ENCODE results near the gene C13orf42. TPM values are rescaled to one million over a fixed set of nuclear protein-coding genes. Genes with fewer than 3 reads are reported as not detected.

Gene C13orf42
- polyA plus RNA-seq, 3 donors = not detected

DNA sequence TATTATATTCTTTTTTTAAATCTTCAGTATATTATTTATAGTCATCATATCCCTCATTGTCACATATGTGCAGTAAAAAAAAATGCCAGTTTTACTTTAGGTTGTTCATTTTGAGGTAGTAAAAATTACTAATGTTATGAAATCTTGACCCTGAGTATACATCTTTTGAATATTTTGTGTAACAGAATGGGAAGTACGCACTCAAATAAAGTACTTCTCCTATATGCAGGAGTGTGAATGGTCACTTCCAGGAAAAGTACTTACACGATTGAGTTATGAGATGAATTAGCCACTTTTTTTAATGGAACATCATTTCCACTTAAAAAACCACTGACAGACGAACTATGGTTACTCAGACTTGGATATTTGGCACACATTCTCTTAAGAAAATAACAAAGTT lies 58.5 kb downstream of the C13orf42 start:
- no peak overlapping the region for H2AFZ ChIP-seq (ENCODE audit: insufficient read depth, low read depth, low read length, poor library complexity, severe bottlenecking)
- no peak overlapping the region for H3K4me3 Mint-ChIP-seq
- no peaks in the 10 kb centered on the region for H3K36me3 Mint-ChIP-seq
- H3K36me3 ChIP-seq (replicated peaks in 1 of 2; ENCODE audit: control insufficient read depth in 1 of 2, insufficient read depth in 2 of 2, low read length in 2 of 2) = no peaks in the 10 kb centered on the region
- TF ChIP-seq, protein P1, sequence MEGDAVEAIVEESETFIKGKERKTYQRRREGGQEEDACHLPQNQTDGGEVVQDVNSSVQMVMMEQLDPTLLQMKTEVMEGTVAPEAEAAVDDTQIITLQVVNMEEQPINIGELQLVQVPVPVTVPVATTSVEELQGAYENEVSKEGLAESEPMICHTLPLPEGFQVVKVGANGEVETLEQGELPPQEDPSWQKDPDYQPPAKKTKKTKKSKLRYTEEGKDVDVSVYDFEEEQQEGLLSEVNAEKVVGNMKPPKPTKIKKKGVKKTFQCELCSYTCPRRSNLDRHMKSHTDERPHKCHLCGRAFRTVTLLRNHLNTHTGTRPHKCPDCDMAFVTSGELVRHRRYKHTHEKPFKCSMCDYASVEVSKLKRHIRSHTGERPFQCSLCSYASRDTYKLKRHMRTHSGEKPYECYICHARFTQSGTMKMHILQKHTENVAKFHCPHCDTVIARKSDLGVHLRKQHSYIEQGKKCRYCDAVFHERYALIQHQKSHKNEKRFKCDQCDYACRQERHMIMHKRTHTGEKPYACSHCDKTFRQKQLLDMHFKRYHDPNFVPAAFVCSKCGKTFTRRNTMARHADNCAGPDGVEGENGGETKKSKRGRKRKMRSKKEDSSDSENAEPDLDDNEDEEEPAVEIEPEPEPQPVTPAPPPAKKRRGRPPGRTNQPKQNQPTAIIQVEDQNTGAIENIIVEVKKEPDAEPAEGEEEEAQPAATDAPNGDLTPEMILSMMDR (IDR thresholded peaks at IDR 0.05) = no peak
- no peaks in the 10 kb centered on the region for H3K27me3 ChIP-seq (ENCODE audit: control insufficient read depth in 2 of 2, insufficient read depth in 2 of 2, low read length in 2 of 2)
- peaks cover 4% of the 10 kb centered on the region for H3K4me1 Mint-ChIP-seq
- WGBS (ENCODE audit: insufficient coverage) = no CpG with 5 or more reads among the region's 3 CpGs
- no peaks in the 10 kb centered on the region for H3K9me3 ChIP-seq (replicated peaks in 1 of 2; ENCODE audit: control insufficient read depth in 1 of 2, insufficient read depth in 1 of 2, low read length in 2 of 2)
- no peaks in the 10 kb centered on the region for H4K20me1 ChIP-seq (ENCODE audit: insufficient read depth, low read length)
- H3K27ac ChIP-seq (ENCODE audit: low read depth in 1 of 2, low read length in 2 of 2) = no peak overlapping the region
- H3K9me3 Mint-ChIP-seq = no peaks in the 10 kb centered on the region
- intact Hi-C loops (cut with micrococcal nuclease) = no loop called here
- no peak overlapping the region for H3K4me2 ChIP-seq (replicated peaks; ENCODE audit: extremely low read depth, low read length, poor library complexity, severe bottlenecking)
- H3K27me3 Mint-ChIP-seq (ENCODE audit: low read depth in 3 of 3) = peaks cover 0 to 8% (median 2%) of the 10 kb centered on the region in 3 donors
- no peaks in the 10 kb centered on the region for H3K79me2 ChIP-seq (ENCODE audit: insufficient read depth, low read length)
- no peak overlapping the region for H3K27ac Mint-ChIP-seq
- H3K4me1 ChIP-seq (ENCODE audit: control insufficient read depth in 1 of 2, insufficient read depth in 2 of 2, low read length in 2 of 2) = no peaks in the 10 kb centered on the region
- DNase-seq = no peak
- H3K4me3 ChIP-seq (replicated peaks in 1 of 3; ENCODE audit: low read depth in 2 of 3, low read length in 3 of 3) = no peak overlapping the region
- H3K9ac ChIP-seq (ENCODE audit: insufficient read depth, low read length, poor library complexity, severe bottlenecking) = no peak overlapping the region

DNA sequence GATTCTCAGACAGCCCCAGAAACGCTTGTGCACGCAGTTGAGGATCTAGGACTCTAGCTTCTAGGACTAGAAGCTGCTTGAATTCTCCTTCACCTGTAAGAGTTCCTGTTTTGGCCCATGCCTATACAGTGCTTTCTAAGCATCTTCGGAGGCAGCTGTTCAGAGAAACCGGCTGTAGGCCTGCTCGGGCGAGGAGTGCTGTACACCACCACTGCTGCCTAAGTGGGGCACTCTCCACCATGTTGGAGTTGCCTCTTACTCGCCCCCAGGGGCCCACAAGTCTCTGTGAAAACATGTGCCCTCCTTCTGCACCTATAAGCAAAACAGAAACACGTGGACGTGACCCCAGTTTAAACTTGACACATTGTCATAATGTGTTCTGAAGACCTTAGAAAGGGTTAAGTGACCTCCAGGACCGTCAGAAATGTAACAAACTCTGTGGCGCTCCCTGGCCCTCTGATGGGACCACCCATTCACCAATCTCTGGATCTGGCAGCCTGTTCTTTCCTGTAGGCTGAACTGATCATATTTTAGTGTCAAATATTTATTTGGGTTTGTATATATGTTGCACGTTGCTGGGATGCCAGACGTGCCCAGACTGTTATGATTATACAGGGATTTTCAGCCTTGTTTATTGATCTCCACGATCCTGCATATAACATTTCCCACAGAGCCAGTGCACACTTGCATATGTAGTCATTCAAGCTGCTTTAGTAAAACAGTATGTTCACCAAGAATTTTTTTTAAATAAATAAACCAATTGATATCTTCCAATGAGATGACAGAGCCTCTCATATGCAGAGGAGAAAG lies 60.8 kb downstream of the C13orf42 start:
- Mint-ChIP-seq H3K9me3 (no peaks in the 10 kb centered on the region), H3K4me3 (no peak overlapping the region), H3K4me1 (peaks cover 8% of the 10 kb centered on the region), H3K36me3 (no peaks in the 10 kb centered on the region), H3K27ac (no peak overlapping the region), H3K27me3 (ENCODE audit: low read depth in 3 of 3) (peaks cover 0 to 6% (median 2%) of the 10 kb centered on the region in 3 donors)
- no peak overlapping the region for H3K27ac ChIP-seq (ENCODE audit: low read depth in 1 of 2, low read length in 2 of 2)
- H3K36me3 ChIP-seq (replicated peaks in 1 of 2; ENCODE audit: control insufficient read depth in 1 of 2, insufficient read depth in 2 of 2, low read length in 2 of 2) = no peaks in the 10 kb centered on the region
- no peaks in the 10 kb centered on the region for H3K27me3 ChIP-seq (ENCODE audit: control insufficient read depth in 2 of 2, insufficient read depth in 2 of 2, low read length in 2 of 2)
- intact Hi-C loops (cut with micrococcal nuclease) = no loop called here
- no peak overlapping the region for H3K9ac ChIP-seq (ENCODE audit: insufficient read depth, low read length, poor library complexity, severe bottlenecking)
- TF ChIP-seq, protein P1 (IDR thresholded peaks at IDR 0.05) = no peak
- H3K79me2 ChIP-seq (ENCODE audit: insufficient read depth, low read length) = no peaks in the 10 kb centered on the region
- H3K4me2 ChIP-seq (replicated peaks; ENCODE audit: extremely low read depth, low read length, poor library complexity, severe bottlenecking) = no peak overlapping the region
- no peak overlapping the region for H3K4me3 ChIP-seq (replicated peaks in 1 of 3; ENCODE audit: low read depth in 2 of 3, low read length in 3 of 3)
- peaks cover 4% of the 10 kb centered on the region in 2 donors for H3K4me1 ChIP-seq (ENCODE audit: control insufficient read depth in 1 of 2, insufficient read depth in 2 of 2, low read length in 2 of 2)
- no peaks in the 10 kb centered on the region for H4K20me1 ChIP-seq (ENCODE audit: insufficient read depth, low read length)
- H3K9me3 ChIP-seq (replicated peaks in 1 of 2; ENCODE audit: control insufficient read depth in 1 of 2, insufficient read depth in 1 of 2, low read length in 2 of 2) = no peaks in the 10 kb centered on the region
- WGBS (ENCODE audit: insufficient coverage) = 71% methylated on average over 7 of the region's 14 CpGs
- no peak for DNase-seq
- no peak overlapping the region for H2AFZ ChIP-seq (ENCODE audit: insufficient read depth, low read depth, low read length, poor library complexity, severe bottlenecking)

Measured in CD14-positive monocyte (primary cell).